IPS DF 19.7 (cell line): ENCODE measurements around the gene SERGEF.

Experiments
- DNase-seq: peaks from one replicate; pipeline ENCODE4 v3.0.0-alpha.2; 2013; ENCODE audit warnings: low read depth, low spot score

Gene SERGEF

DNA sequence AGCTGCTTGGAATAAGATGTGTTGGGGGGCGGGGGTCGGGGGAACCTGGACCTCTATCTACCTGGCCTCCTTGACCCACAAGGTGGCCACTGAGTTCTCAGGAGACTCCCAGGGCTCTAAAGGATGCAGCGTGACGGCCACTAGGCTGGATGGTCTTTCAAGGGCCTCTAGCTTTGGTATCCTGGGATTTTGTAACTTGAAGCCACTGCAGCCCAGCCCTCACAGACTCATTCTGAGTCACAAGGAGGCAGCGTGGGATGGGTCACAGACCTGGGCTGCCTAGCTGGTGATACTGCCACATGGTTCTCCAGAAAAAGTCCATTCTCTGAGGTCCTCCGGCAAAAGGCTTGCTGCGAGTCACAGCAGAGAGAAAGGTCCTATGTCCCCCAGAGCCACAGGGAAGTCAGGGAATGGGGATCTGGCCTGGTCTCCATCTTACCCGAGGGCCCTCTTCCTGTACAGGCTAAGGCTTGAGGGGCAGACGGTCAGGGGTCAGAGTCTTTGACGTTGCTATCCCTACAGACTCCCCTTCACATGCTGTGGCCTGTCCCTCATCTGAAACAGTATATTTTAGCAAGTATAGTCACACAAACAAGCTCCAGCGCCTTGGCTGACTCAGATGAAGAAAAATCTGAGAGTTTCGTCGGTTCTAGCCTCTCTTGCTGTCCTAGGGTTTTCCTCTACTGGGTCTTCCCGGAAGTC, 225.9 kb downstream of the SERGEF start:
- no peak for DNase-seq

- DNase-seq, result no peak
Observed at GRCh38 chr11:17783878-17784277, 229.0 kb downstream of the SERGEF start.

GRCh38 chr11:17782603-17783337, 230.1 kb downstream of the SERGEF start:
- DNase-seq, result no peak

- DNase-seq, result no peak
Observed at GRCh38 chr11:17782145-17782544, 230.7 kb downstream of the SERGEF start.

GRCh38 chr11:17781626-17782025, 231.2 kb downstream of the SERGEF start:
- no peak for DNase-seq

GRCh38 chr11:17781221-17781620, 231.6 kb downstream of the SERGEF start:
- no peak for DNase-seq

GRCh38 chr11:17780668-17781067, 232.2 kb downstream of the SERGEF start:
- no peak for DNase-seq

DNA sequence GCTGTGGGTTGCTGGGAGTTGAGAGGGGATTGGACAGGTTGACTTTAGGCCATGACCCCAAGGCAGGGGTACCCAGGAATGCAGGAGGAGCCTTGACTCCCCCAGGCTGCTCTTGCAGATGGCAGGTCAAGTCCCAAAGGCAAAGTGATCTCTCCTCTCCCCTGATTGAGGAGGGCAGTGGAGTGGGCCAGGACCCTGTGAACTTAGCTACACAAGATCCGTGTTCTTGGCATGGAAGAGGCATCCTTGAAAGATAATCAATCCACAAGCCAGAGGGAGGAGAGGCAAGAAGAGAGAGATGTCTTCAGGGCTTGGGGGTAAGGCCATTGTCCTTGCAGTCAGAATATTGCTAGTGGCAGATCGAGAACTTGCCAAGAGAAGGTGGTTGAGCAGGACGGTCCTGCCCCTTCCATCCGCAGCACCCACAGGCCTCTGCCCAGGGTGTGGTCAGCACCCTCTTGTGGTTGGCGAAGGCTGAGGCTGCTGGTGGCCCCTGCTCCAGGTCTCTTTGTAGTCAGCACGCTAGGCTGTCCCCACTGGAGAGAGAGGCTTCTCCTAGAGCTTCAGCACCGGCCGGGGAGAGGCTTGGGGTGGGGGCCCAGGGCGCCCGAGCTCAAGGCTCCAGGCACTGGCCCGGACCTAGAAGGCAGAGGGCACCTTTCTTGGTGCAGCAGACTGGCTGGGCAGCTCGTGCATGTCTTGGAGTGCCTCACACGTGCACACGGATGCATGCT, 232.8 kb downstream of the SERGEF start:
- DNase-seq, result no peak

DNA sequence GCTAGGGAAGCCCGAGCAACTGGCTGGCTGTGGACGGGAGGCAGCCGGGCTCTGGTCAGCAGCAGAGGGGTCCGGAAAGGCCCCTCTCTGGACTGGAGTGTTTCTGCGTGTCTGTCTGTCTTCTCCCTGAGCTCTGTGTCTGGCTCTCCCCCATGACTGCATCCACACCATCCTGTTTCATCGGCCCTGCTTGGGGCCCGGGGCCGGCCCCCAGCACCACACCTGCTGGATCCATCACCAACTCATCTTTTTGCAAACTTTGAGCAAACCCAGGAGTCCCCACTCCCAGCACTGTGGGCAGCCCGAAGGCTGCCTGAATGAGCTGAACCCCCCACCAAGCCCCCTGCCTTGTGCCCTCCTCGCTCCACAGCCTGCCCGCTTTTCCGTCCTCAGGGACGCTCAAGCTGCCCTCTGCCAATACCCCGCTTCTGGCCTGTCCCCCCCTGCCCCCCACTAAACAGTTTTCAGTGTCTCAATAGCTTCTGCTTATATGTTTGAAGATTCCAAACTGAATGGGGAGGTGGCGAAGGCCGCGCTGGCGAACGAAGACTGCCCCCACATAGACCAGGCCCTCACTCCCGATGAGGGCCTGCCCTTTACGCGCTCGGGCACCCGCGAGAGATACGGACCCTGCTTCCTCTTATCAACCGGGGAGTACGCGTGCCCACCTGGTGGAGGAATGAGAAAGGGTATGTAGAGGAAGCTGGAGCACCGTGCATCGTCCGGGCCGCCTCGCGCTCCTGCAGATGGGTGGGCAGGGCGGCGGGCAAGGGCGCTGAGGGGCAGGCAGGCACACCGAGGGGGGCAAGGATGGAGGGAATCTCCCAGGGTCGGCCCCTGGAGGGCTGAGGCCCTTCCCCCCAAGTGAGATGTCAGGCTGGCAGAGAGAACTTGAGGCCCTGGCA, 233.6 kb downstream of the SERGEF start:
- no peak for DNase-seq

DNA sequence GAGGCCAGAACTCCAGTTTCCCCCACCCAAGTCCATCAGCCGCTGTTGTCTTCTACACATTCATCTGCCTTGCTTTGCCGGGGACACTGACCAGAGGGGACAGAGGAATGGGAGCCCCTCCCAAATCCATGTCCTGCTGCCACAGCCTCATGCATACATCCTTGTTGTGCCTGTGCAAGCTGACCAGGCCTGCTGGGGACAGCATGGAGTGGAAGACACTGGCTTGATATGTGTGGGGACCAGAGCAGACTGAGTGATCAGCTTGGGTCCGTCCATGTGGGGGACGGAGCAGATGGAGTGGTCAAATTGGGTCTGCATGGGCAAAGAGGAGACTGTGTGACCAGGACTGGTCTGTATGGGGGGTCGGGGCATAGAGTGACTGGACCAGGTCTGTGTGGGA, 234.5 kb downstream of the SERGEF start:
- DNase-seq, result no peak

- no peak for DNase-seq
Observed at GRCh38 chr11:17777738-17778091, 235.1 kb downstream of the SERGEF start.

GRCh38 chr11:17777086-17777737, 235.6 kb downstream of the SERGEF start:
- no peak for DNase-seq

- no peak for DNase-seq
Observed at GRCh38 chr11:17776212-17776875, 236.5 kb downstream of the SERGEF start.

GRCh38 chr11:17775507-17776211, 237.2 kb downstream of the SERGEF start:
- DNase-seq, result no peak

- no peak for DNase-seq
Observed at GRCh38 chr11:17775035-17775348, 237.9 kb downstream of the SERGEF start.

DNA sequence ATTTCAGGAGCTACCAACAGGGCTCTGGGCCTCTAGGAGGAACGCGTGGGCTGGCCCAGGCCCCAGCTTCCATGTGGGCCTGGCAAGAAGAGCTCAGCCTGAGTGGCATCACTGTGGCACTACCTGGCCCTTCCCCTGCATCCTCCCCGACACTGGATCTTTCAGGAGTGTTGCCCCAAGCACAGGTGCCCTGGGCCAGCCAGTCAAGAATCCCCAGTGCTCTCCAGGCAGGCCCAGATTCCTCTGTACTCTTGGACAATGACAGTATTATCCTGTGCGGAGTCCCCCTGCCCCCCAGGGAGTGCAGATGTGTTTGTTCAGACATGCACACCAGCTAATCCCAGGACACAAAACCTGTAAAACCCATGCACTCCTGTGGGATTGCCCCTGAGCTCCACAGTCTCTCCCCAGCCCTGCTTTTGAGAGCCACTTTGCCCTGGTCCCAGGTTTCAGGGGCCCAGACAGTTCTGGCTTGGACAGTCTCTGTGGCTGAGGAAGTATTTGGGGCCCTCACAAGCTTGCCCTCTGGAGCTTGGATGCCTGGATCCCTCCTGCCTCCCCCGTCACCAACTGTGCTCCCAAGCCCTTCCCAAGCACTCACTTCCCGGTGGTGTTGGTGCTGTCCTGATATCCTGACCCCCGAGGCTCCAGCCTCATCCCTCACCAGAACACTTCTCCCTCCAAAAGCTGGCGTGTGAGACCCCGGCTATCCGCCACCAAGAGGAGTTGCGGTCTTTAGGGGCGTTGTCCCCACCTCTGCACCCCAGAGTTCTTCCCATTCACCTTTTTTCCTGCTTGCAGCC, 238.4 kb downstream of the SERGEF start:
- DNase-seq, result no peak

DNA sequence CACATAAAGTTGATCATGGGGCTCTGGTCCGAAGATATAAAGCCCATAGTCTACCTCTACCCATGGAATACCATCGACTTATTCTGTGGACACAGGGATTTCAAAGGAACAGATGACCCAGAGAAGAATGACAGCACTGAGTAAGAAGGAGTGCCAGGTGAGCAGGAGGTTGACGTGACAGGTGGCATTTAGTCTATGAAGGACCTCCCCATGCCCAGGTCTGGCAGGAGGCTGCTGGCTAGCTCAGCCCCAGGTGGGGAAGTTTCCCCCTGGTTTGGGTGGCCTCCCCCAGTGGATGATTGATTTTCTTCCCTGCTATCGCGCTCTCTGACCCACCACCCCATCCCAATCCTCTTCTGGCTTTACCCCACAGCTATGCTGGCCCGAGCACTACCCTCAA, 239.2 kb downstream of the SERGEF start:
- DNase-seq, result no peak

- no peak for DNase-seq
Observed at GRCh38 chr11:17772704-17773600, 239.9 kb downstream of the SERGEF start.
